Articular chondrocyte of knee joint (primary cell): Measurements from ENCODE around the gene SCPEP1. TPM values are rescaled to one million over a fixed set of nuclear protein-coding genes. Genes with fewer than 3 reads are reported as not detected.

Experiments used
- total RNA-seq: library from RNA; depleted of rRNA; stranded (reverse); fragments of >200 nt; gene quantifications from 2 replicates; pipeline ENCODE4 v1.2.3, GENCODE V29; 2012

SCPEP1 gene, protein sequence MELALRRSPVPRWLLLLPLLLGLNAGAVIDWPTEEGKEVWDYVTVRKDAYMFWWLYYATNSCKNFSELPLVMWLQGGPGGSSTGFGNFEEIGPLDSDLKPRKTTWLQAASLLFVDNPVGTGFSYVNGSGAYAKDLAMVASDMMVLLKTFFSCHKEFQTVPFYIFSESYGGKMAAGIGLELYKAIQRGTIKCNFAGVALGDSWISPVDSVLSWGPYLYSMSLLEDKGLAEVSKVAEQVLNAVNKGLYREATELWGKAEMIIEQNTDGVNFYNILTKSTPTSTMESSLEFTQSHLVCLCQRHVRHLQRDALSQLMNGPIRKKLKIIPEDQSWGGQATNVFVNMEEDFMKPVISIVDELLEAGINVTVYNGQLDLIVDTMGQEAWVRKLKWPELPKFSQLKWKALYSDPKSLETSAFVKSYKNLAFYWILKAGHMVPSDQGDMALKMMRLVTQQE
- total RNA-seq = 54.4 and 58.7 TPM in 2 replicates

DNA sequence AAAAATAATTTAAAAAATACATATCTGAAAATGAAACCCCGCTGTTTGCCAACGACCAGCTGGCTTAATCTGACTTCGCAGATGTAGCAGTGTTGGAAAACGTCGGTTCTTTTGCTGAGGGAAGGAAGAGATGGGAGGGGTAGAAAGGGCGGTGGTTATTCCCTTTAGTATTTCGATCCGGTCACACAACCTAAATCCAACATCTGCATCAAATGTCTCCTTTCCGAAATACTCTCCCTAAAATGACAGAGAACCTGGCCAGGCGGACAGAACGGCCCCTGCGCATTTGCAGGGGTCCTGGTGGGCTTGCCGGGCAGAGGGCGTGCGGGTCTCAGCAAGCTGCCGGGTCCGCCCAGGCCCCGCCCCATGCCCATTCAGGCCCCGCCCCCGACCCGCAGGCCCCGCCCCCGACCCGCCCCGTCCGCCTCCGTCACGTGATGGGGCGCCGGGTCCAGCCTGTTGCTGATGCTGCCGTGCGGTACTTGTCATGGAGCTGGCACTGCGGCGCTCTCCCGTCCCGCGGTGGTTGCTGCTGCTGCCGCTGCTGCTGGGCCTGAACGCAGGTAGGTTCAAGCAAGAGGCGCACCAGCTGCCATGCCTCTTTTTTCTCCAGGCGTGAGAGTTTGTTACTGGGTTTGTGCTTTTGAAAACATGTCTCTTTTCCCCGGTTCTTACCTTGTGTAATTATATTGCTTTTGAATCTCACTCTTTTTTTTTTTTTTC lies at the start of gene SCPEP1:
Gene SCPEP1, plus strand, starts transcription at position 459 of the 723 bp plus-strand sequence. Its CDS starts 29 bp downstream, at position 488.

DNA sequence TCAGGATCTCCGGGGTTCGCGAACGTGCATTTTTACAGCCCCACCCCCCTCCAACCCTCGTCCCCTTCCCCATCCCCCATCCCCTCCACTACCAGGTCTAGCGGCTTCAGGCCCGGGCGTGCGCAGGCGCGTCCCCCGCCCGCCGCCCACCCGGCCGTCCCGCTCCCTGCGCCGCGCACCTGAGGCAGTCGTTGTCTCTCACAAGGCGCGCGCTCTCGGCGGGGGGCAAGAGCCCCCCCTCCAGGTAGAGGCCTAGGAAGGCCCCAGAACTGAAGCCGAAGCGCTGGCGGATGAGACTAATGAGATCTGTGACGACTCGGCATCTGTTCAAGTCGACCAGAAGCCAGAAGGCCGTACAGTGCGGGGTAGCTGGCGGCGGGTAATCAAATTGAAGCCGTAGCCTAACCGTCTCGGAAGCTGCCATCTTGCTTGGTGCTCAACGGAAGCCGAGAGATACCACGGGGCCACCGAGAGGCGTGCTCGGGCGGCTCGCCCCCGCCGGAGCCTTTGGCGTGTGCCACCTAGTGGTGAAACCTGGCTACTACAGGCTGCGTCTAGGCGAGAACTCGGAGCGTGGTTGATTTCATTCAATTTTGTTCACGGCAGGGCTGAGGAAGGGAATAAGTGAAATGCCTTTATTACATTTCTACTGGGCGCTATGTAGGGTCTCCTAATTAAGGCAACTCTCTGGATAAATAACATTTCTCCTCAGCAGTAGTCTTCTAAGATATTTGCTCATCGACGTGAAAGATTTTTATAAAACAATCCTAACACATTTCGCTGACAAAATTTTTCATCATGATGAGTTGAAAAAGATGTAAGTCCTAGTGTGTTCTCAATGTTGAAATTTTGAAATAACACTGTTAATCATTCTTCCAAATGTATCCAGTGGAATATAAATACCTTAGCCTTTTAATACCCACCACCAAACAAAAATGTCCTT lies 17.1 kb upstream of the SCPEP1 start, which contains the start of gene COIL:
Gene COIL, minus strand, starts transcription at position 455 of the 943 bp plus-strand sequence. Its CDS starts 31 bp downstream, at position 424.

Other genes starting within 250 kb of the SCPEP1 start
- gene C17orf67, start 144.2 kb upstream of the SCPEP1 start, total RNA-seq = 0.39 and 0.76 TPM in 2 replicates
- gene DGKE, start 144.0 kb upstream of the SCPEP1 start, total RNA-seq = 6.1 and 8.0 TPM in 2 replicates
- gene TRIM25, start 64.1 kb upstream of the SCPEP1 start, total RNA-seq = 29.0 and 41.9 TPM in 2 replicates
- gene COIL, start 17.1 kb upstream of the SCPEP1 start, total RNA-seq = 13.2 and 17.3 TPM in 2 replicates
- gene AKAP1, start 107.1 kb downstream of the SCPEP1 start, total RNA-seq = 12.0 and 12.9 TPM in 2 replicates